NCI-H2081 treated with DMSO at 0.1 percent for 48 hours (cell line): Measurements from ENCODE around the gene RCE1.

Experiments
- DNase-seq: peaks from one replicate; lab custom pipeline; 2025; lab: John Stamatoyannopoulos, UW

Gene RCE1

GRCh38 chr11:66868726-66869566 is 25.7 kb downstream of the RCE1 start:
- no peak for DNase-seq

- DNase-seq = no peak
These were observed 26.3 kb downstream of the RCE1 start for GRCh38 chr11:66869567-66869870.

GRCh38 chr11:66870131-66870530 is 26.9 kb downstream of the RCE1 start:
- DNase-seq = no peak

GRCh38 chr11:66870616-66871520 is 27.6 kb downstream of the RCE1 start:
- DNase-seq = no peak

- DNase-seq = no peak
These were observed 28.3 kb downstream of the RCE1 start for GRCh38 chr11:66871521-66871901.

- DNase-seq = no peak
These were observed 31.0 kb downstream of the RCE1 start for GRCh38 chr11:66874232-66874631.

- no peak for DNase-seq
These were observed 32.1 kb downstream of the RCE1 start for GRCh38 chr11:66875378-66875777.

GRCh38 chr11:66877588-66878385 is 34.5 kb downstream of the RCE1 start:
- DNase-seq = no peak

GRCh38 chr11:66878474-66878873 is 35.2 kb downstream of the RCE1 start:
- no peak for DNase-seq

GRCh38 chr11:66879000-66879399 is 35.8 kb downstream of the RCE1 start:
- DNase-seq = no peak

GRCh38 chr11:66879583-66879982 is 36.3 kb downstream of the RCE1 start:
- no peak for DNase-seq

- no peak for DNase-seq
These were observed 36.8 kb downstream of the RCE1 start for GRCh38 chr11:66879999-66880398.

- DNase-seq = peak; percentile 70
These were observed 37.5 kb downstream of the RCE1 start for GRCh38 chr11:66880496-66881450.

GRCh38 chr11:66881451-66881835 is 38.2 kb downstream of the RCE1 start:
- DNase-seq = no peak

- DNase-seq = no peak
These were observed 38.7 kb downstream of the RCE1 start for GRCh38 chr11:66881927-66882452.

- peak; percentile 72 for DNase-seq
These were observed 39.3 kb downstream of the RCE1 start for GRCh38 chr11:66882561-66883015.

- DNase-seq = no peak
These were observed 40.0 kb downstream of the RCE1 start for GRCh38 chr11:66883016-66883965.

- no peak for DNase-seq
These were observed 41.2 kb downstream of the RCE1 start for GRCh38 chr11:66884443-66884842.

- DNase-seq = no peak
These were observed 42.2 kb downstream of the RCE1 start for GRCh38 chr11:66885469-66885868.

- DNase-seq = no peak
These were observed 42.8 kb downstream of the RCE1 start for GRCh38 chr11:66885950-66886440.
